GM21367 (cell line): Measurements from ENCODE around the gene NADSYN1.
"Not testable (repeated sequence)": the region's sequence is repeated elsewhere in the genome, so short reads cannot be mapped to it uniquely, and the experiment has no call there.

Source experiments
- ATAC-seq: cut with Tn5 transposase; IDR thresholded peaks from one replicate; pipeline ENCODE4 v1.9.1; 2021; ENCODE audit not compliant: unreplicated experiment

NADSYN1 gene

DNA sequence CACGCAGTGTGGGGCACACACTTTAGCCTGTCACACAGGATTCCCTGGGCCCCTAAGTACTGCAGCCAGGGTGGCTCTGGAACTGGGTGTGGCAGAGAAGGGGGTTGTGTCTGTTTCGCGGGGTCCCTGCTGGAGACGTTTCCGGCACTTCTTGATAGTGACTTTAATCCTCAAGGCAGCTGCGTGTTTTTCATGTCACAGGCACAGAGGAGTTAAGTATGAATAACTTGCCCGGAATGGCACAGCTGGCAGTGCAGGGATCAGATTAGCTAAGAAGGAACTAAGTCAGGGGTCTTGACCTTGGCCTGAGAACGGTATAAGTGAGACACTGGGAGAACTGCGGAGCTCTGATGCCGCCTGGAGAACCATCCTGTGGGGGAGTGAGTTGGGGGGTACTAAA, 66.5 kb downstream of the NADSYN1 start:
- ATAC-seq = no peak

DNA sequence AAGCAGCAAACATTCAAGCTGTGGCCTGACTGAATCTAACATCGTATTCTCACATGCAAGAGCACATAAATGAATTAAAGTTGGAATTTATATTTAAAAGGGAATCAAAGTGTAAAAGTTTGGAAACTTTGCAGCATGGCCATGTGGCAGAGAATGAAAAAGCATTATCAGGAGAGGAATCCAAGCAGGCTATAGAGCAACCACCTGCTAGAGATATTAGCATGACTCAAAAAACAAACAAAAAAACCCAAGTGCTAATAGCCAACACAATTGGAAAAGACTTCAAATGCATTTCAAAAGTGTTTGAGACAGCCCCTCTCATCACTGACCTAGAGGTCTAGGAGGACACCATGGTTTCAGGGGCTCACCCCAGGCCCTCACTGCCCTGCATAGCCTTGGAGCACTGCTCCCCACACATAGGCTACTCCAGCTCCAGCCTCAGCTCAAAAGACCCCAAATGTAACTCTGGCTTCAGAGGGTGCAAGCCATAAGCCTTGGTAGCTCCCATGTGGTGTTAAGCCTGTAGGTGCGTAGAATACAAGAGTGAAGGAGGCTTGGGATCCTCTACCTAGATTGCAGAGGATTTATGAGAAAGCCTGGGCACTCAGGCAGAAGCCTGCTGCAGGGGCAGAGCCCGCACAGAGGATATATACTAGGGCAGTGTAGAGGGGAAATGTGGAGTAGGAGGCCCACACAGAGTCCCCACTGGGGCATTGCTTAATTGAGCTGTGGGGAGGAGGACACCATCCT, 72.4 kb downstream of the NADSYN1 start:
- no peak for ATAC-seq

DNA sequence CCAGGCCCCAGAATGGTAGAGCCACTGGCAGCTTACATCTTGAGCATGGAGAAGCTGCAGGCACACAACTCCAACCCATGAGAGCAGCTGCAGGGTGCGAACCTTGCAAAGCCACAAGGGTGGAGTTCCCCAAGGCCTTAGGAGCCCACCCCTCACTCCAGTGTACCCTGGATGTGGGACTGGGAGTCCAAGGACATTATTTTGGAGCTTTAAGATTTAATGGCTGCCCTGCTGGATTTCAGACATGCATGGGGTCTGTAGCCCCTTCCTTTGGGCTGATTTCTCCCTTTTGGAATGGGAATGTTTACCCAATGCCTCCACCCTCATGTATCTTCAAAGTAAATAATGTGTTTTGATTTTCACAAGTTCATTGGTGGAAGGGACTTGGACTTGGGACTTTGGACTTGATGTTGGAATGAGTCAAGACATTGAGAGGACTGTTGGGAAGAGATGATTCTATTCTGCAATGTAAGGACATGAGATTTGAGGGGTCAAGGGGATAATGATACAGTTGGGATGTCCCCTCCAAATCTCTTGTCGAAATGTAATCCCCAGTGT, 73.0 kb downstream of the NADSYN1 start:
- no peak for ATAC-seq

DNA sequence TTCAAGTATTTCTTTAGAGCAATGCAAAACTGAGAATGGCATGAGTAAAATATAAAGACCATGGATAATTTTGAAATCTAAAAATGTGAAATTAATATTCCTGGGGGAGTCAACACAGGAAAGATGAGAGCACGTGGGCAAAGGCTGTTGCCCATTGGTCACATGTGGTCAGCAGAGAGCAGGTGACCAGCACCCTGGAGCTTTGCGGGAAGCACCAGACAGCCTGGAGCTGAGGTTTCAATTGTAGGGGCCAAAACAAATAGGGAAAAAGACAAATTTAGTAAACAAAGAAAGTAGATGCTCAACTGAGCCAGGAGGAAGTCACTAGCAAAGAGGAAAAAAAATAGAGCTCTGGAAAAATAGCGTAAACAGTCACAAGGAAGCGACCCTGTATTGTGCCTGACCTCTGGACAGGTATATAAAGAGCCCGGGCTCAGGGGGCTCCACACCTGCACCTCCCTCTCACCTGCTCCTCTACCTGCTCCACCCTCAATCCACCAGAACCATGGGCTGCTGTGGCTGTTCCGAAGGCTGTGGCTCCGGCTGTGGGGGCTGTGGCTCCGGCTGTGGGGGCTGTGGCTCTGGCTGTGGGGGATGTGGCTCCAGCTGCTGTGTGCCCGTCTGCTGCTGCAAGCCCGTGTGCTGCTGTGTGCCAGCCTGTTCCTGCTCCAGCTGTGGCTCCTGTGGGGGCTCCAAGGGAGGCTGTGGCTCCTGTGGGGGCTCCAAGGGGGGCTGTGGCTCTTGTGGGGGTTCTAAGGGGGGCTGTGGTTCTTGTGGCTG, 74.0 kb downstream of the NADSYN1 start, which contains the start of gene KRTAP5-7:
KRTAP5-7 (plus strand) TSS at position 472 of the 780 bp plus-strand sequence; CDS start at position 506, 34 bp downstream.
- ATAC-seq = not testable (repeated sequence)

DNA sequence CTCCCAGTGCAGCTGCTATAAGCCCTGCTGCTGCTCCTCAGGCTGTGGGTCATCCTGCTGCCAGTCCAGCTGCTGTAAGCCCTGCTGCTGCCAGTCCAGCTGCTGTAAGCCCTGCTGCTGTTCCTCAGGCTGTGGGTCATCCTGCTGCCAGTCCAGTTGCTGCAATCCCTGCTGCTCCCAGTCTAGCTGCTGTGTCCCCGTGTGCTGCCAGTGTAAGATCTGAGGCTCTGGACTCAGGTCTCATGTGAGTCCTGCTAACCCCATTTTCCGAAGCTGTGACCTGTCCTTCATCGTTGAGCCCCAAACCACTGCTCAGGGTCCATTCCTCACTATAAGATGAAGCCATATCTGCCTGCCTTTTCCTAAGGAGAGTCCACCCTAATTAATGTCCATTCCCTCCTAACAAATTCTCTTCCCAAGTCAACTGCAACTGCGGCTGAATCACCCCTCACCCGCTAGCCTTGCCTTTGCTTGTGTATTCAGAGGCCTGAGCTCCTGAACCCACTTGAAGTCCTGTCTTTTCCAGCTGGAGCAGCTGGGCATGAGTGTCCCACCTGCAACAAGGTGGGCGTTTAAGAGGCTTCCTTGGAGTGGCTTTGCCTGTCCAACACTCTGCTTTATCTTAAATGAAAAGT, 74.7 kb downstream of the NADSYN1 start:
- no peak for ATAC-seq

DNA sequence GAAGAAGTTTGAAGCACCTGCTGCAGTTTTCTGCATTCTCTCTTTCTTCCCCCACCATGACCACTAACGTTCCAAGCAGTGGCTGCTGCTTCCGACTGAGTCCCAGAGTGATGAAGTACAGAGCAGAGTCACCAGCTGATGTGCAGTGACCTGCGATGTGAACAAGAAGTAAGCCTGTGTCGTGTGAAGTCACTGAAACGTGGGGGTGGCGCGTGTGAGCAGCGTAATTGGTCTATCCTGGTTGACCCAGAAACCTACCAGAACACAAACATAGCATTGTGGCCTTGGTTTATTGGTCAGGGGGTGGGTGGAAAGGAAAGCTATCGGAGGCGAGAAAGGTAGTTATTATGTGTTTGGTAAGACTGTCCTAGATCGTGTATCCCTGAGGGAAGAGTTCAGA, 77.6 kb downstream of the NADSYN1 start:
- no peak for ATAC-seq

DNA sequence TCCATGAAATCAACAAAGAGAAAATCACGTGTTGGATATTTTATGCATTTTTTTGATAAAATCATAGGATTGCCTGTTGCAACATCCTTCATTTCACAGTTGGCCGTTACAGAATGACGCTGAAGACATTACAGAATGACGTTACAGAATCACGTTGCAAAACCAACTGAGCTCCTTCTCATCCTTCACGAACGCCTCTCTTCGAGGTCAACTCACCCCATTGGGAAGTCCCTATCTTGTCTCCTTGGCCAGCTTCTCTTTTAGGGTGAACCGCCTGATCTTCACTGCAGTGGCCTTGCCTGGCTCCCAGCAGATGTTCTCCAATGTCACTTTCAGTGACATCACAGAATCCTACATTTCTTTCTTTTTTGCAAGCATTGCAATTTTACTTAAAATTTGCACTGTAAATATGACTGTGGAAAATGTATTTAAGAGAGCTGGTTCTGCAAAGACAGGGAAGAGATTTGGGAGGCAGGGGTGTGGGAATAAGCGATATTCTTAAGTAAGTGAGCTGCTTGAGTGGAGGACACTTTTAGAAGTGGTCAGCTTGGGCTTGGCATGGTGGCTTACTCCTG, 79.1 kb downstream of the NADSYN1 start:
- no peak for ATAC-seq

DNA sequence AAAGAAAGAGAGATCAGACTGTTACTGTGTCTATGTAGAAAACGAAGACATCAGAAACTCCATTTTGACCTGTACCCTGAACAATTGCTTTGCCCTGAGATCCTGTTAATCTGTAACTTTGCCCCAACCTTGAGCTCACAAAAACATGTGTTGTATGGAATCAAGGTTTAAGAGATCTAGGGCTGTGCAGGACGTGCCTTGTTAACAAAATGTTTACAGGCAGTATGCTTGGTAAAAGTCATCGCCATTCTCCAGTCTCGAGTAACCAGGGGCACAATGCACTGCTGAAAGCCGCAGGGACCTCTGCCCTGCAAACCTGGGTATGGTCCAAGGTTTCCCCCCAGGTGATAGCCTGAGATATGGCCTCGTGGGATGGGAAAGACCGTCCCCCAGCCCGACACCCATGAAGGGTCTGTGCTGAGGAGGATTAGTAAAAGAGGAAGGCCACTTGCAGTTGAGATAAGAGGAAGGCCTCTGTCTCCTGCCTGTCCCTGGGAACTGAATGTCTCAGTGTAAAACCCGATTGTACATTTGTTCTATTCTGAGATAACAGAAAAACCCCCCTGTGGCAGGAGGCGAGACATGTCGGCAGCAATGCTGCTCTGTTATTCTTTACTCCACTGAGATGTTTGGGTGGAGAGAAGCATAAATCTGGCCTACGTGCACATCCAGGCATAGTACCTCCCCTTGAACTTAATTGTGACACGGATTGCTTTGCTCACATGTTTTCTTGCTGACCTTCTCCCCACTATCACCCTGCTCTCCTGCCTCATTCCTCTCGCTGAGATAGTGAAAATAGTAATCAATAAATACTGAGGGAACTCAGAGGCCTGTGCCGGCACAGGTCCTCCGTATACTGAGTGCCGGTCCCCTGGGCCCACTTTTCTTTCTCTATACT, 82.0 kb downstream of the NADSYN1 start:
- not testable (repeated sequence) for ATAC-seq

DNA sequence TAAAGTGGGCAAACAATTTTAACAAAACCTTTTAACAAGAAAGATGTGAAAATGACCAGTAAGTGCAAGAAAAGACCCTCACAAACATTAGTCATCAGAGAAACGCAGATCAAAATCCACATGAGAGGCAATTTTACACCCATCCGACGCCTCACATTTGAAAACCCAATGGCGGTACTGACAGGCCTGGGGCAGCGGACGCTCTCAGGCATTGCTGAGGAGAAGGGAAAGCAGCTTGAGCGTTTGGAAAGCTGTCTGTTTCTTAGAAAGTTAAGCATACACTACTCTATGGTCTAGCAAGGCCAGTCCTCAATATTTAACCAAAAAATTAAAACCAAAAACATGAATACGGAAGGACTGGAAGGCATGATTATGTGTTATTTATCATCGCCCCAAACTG, 82.8 kb downstream of the NADSYN1 start:
- ATAC-seq = no peak

DNA sequence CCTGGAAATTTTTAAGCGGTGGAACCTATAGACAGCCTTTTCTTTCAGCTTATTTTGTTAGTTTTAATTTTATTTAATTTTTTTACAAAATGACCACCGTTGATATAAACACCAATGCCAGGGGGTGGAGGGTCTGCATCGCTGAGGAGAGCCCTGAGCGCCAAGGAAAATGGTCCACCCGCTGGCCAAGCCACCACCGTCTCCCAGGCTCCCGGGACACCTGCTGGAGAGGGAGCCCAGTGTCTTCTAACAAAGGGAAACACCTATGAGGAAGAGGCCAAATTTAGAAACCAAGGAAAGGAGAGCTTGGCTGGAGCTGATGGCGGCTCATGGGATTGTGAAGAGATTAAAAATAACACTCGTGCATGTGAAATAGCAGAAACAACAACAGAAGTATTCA, 84.5 kb downstream of the NADSYN1 start:
- ATAC-seq = no peak

DNA sequence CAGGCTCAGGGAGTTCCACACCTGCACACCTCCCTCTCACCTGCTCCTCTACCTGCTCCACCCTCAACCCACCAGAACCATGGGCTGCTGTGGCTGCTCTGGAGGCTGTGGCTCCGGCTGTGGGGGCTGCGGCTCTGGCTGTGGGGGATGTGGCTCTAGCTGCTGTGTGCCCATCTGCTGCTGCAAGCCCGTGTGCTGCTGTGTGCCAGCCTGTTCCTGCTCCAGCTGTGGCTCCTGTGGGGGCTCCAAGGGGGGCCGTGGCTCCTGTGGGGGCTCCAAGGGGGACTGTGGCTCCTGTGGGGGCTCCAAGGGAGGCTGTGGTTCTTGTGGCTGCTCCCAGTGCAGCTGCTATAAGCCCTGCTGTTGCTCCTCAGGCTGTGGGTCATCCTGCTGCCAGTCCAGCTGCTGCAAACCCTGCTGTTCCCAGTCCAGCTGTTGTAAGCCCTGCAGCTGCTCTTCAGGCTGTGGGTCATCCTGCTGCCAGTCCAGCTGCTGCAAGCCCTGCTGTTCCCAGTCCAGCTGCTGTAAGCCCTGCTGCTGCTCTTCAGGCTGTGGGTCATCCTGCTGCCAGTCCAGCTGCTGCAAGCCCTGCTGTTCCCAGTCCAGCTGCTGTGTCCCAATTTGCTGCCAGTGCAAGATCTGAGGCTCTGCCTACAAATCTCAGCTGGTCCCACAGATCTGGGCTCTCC, 85.1 kb downstream of the NADSYN1 start, which contains the start of gene KRTAP5-8:
KRTAP5-8 (plus strand) TSS at position 49 of the 689 bp plus-strand sequence; CDS start at position 80, 31 bp downstream.
- ATAC-seq = not testable (repeated sequence)

DNA sequence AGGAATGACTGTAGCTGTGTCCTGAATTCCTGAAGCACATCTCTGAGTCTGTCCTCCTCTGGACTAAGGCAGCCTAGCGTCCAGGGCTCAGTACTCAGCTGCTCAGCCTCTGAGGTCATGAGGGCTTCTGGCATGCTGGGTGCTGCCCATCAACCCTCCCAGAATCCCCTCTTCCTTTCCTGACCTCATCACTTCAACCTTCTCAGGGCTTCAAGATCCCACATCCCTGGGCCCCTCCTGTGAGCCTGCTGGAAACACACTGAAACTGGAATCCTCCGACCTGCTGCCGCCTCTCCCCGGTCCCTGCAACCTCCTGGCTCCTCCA, 85.6 kb downstream of the NADSYN1 start:
- no peak for ATAC-seq

DNA sequence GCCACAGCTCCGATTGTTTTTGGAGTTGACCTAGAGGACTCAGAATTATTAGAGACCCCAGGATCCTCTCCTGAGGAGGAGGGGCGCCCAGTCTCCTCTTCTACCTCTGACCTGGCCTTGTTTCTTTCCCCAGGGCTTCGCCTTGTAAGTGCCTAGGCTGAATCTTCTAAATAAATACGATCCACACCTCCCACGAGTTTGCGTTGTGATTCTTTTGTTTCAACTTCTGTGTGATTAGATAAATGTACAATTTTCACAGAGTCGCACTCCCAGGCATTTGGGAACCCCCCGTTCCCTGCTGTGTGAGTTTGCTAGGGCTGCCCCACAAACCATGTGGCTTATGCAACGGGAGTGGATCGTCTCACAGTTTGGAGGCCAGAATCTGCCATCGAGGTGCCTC, 86.0 kb downstream of the NADSYN1 start:
- no peak for ATAC-seq

DNA sequence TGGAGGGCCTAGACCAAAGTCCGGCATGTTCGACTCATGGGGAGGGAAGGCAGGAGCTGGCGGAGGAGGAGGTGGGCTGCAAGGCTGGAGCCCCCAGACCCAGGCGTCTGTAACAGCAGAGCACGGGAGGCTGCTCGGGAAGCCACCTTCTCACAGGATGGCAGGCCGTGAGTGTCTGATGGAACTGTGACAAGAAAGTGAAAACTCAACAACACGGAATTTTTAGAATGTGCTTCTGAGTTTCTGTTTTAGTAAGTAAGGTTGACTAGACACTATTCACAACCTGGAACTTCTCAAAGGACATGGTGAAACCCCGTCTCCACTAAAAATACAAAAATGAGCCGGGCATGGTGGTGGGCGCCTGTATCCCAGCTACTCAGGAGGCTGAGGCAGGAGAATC, 87.0 kb downstream of the NADSYN1 start:
- not testable (repeated sequence) for ATAC-seq

DNA sequence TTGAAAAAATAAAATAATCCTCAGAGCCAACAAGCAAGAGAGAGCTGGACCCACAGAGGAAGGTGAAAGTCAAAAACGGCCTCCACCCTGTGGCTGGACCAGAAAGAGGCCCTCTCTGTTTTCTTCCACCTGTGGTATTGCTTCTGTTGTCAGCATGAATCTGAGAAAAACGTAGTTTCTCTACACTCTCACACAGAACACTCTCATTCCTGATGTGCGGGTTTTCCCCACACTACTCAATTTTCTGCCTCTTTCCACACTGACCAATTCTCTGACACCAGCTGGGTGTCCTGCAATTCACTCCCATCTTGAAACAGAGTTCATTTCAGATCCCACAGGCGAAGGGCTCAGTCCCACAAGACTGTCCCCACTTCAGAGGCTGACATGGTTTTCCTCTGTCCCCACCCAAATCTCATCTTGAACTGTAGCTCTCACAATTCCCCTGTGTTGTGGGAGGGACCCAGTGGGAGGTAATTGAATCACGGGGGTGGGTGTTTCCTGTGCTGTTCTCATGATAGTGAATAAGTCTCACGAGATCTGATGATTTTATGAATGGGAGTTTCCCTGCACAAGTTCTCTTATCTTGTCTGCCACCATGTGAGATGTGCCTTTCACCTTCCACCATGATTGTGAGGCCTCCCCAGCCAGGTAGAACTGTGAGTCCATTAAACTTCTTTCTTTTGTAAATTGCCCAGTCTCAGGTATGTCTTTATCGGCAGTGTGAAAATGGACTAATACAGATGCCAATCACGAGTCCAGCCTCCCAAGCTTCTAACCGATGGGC, 87.7 kb downstream of the NADSYN1 start:
- not testable (repeated sequence) for ATAC-seq

DNA sequence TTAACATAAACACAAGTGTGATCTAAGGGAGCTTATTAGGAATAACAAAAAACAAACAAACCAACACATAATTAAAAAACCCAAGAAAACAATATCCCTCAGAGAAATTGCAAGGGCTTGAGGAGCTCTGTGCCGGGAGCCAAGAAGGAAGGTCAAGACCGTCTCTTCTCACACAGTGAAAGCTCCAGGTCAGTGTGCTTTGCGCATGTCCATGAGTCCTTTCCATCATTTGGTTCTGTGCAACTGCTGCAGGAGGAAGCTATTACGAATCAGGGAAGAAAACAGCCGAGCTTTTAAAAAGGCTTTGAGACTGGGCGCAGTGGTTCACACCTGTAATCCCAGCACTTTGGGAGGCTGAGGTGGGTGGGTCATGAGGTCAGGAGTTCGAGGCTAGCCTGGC, 89.4 kb downstream of the NADSYN1 start:
- no peak for ATAC-seq

DNA sequence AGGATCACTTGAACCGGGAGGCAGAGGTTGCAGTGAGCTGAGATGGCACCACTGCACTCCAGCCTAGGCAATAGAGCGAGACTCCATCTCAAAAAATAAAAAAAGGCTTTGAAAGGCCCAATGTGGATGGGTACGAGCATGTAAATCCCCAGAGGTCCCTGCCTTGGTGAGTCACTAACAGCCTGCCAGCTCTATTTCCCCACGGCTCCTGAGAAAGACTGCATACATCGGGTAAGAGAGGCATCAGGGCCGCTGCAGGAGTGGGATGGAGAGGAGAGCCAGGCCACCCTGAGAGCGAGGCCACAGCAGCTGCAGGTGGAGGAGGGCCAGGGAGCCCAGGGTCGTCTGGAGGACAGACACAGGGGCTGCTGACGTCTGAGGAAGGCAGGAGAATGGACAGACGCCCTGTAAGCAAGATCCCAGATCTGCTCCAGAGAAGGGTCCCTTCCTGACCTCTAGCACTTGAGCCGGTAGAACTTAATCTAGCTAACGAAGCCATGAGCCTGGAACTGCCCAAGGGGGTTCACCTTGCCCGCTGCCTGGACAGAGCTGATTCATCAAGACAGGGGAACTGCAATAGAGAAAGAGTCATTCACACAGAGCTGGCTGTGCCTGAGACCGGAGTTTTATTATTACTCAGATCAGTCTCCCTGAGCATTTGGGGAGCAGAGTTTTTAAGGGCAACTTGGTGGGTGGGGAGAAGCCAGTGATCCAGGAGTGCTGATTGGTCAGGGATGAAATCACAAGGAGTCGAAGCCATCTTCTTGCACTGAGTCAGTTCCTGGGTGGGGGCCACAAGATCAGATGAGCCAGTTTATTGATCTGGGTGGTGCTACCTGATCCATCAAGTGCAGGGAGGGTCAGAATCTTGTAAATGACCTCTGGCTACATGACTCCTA, 90.1 kb downstream of the NADSYN1 start:
- no peak for ATAC-seq

DNA sequence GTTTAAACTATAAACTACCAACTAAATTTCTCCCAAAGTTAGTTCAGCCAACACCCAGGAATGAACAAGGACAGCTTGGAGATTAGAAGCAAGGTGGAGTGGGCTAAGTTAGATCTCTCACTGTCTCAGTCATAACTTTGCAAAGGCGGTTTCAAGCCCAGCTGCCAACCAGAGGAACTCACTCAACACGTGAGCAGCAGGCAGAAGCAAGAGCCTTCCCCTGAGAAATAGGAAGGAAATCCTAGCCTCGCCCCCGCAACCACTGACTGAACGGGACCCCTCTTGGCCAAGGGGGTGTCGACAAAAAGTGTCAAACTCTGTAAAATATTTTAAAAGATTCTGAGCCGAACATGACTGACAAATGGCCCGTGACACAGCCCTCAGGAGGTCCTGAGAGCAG, 90.9 kb downstream of the NADSYN1 start:
- ATAC-seq = no peak
